ENCODE data around the gene IQSEC2. TPM values are rescaled to one million over a fixed set of nuclear protein-coding genes. Genes with fewer than 3 reads are reported as not detected.
A peak's percentile ranks its signal among the peaks of the same experiment; 100 is the strongest.

The IQSEC2 gene
- total and polyA plus RNA-seq, 9 of the 15 experiments (the other 6 are each of a cell fraction or from before 2014, with no cell fraction given), result 2.7 to 41.8 (median 20.1) TPM

DNA sequence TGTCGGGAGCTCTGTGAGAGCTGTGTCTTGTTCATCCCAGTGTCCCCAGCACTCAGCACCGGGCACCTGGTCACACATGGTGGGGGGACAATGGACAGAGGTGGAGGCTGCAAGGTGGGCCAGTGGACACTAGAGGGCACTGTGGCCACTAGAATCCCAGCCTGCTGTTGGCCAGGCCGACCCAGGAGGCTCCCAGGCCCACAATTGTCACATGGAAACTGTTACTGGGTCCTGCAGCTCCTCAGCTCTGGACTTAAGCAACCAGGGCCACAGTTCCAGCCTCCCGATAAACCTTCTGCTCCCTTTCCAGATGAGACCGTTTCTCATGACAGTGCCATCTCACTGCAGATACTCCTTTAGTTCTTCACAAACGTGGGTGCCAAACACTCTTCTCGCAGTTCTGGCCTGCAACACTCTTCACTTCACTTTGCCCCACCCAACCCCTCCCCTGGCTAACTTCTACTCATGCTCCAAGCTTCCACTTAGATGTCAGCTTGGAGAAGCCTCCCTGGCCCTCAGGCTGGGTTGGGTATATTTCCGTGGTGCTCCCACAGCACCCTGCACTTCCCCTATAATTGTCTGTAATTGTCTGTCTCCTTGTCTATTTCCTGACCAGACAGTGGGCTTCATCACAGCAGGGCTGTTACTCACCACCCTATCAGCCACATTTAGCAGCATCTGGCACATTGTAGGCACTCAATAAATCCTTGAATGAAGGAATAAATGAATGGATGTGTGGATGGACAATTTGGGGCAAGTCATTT lies 3.5 kb upstream of the IQSEC2 start (continued):
- TF ChIP-seq, protein P1, sequence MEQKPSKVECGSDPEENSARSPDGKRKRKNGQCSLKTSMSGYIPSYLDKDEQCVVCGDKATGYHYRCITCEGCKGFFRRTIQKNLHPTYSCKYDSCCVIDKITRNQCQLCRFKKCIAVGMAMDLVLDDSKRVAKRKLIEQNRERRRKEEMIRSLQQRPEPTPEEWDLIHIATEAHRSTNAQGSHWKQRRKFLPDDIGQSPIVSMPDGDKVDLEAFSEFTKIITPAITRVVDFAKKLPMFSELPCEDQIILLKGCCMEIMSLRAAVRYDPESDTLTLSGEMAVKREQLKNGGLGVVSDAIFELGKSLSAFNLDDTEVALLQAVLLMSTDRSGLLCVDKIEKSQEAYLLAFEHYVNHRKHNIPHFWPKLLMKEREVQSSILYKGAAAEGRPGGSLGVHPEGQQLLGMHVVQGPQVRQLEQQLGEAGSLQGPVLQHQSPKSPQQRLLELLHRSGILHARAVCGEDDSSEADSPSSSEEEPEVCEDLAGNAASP (IDR thresholded peaks at IDR 0.05), result no peak
- TF ChIP-seq RAD21 (CRISPR knock-in tag; conservative IDR thresholded peaks at IDR 0.05 in 1 of 2, IDR thresholded peaks at IDR 0.05 in 1 of 2) (peak; percentile 34 to 64; a peak in 2 of 4 replicates), RCOR1 (IDR thresholded peaks at IDR 0.05; ENCODE audit: borderline replicate concordance in 1 of 2, low read depth in 2 of 2, low read length in 2 of 2) (0 out of 4 replicates have a peak, but pooled peaks of 1 of the 2 experiments have one; percentile 23), ZEB2 (IDR thresholded peaks at IDR 0.05) (no peak), SETDB1 (IDR thresholded peaks at IDR 0.05; ENCODE audit: low read length) (no peak), CBFB (CRISPR knock-in tag; IDR thresholded peaks at IDR 0.05) (no peak), ESRRB (CRISPR knock-in tag; IDR thresholded peaks at IDR 0.05; ENCODE audit: borderline replicate concordance) (no peak), XRCC5 (IDR thresholded peaks at IDR 0.05; ENCODE audit: low read depth, low read length) (peak; percentile 68; the same call in 1 of the 2 replicates)
- TF ChIP-seq, protein P2, sequence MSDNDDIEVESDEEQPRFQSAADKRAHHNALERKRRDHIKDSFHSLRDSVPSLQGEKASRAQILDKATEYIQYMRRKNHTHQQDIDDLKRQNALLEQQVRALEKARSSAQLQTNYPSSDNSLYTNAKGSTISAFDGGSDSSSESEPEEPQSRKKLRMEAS (CRISPR knock-in tag; IDR thresholded peaks at IDR 0.05), result peak; percentile 40; the same call in 1 of the 2 replicates
- TF ChIP-seq, protein P3, sequence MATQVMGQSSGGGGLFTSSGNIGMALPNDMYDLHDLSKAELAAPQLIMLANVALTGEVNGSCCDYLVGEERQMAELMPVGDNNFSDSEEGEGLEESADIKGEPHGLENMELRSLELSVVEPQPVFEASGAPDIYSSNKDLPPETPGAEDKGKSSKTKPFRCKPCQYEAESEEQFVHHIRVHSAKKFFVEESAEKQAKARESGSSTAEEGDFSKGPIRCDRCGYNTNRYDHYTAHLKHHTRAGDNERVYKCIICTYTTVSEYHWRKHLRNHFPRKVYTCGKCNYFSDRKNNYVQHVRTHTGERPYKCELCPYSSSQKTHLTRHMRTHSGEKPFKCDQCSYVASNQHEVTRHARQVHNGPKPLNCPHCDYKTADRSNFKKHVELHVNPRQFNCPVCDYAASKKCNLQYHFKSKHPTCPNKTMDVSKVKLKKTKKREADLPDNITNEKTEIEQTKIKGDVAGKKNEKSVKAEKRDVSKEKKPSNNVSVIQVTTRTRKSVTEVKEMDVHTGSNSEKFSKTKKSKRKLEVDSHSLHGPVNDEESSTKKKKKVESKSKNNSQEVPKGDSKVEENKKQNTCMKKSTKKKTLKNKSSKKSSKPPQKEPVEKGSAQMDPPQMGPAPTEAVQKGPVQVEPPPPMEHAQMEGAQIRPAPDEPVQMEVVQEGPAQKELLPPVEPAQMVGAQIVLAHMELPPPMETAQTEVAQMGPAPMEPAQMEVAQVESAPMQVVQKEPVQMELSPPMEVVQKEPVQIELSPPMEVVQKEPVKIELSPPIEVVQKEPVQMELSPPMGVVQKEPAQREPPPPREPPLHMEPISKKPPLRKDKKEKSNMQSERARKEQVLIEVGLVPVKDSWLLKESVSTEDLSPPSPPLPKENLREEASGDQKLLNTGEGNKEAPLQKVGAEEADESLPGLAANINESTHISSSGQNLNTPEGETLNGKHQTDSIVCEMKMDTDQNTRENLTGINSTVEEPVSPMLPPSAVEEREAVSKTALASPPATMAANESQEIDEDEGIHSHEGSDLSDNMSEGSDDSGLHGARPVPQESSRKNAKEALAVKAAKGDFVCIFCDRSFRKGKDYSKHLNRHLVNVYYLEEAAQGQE (IDR thresholded peaks at IDR 0.05; ENCODE audit: borderline replicate concordance), result peak; percentile 43; the same call in 1 of the 2 replicates
- TF ChIP-seq, protein P3 (CRISPR knock-in tag; IDR thresholded peaks at IDR 0.05; ENCODE audit: low read depth), result no peak

Data from K562 (cell line).